ENCODE results near the gene ZC3H13. TPM values are rescaled to one million over a fixed set of nuclear protein-coding genes. Genes with fewer than 3 reads are reported as not detected.

The ZC3H13 gene
- total and polyA plus RNA-seq, 10 of the 15 experiments (the other 5 are each of a cell fraction or from before 2014, with no cell fraction given), result 10.0 to 55.9 (median 25.4) TPM

GRCh38 chr13:46050771-46051170 is 1.8 kb downstream of the ZC3H13 start (continued):
- TF ChIP-seq ZBTB11 (CRISPR knock-in tag; IDR thresholded peaks at IDR 0.05), result no peak
- TF ChIP-seq WRNIP1 (IDR thresholded peaks at IDR 0.05; ENCODE audit: borderline replicate concordance, low read depth, low read length), result no peak
- TF ChIP-seq MTA3 (IDR thresholded peaks at IDR 0.05; ENCODE audit: borderline replicate concordance, low read length), result no peak
- no peak for TF ChIP-seq SKIL (IDR thresholded peaks at IDR 0.05; ENCODE audit: low read depth, poor library complexity, severe bottlenecking)
- TF ChIP-seq ZNF592 (IDR thresholded peaks at IDR 0.05), result no peak
- no peak for TF ChIP-seq JUNB (IDR thresholded peaks at IDR 0.05)
- no peak for TF ChIP-seq HSF1 (IDR thresholded peaks at IDR 0.05; ENCODE audit: low read depth, low read length)
- TF ChIP-seq BMI1 (IDR thresholded peaks at IDR 0.05; ENCODE audit: borderline replicate concordance), result no peak
- no peak for TF ChIP-seq ZNF274 (IDR thresholded peaks at IDR 0.05; ENCODE audit: insufficient read depth, insufficient read length)
